Effector memory CD8-positive, alpha-beta T cell (primary cell): ENCODE measurements around the gene SLC1A7.
A peak's percentile ranks its signal among the peaks of the same experiment; 100 is the strongest.

Source experiments
- ATAC-seq: fragments of 150-1000 bp; cut with Tn5 transposase; replicated peaks from 2 replicates; pipeline ENCODE4 v1.10.0; 2021; ENCODE audit warnings: mild to moderate bottlenecking, moderate library complexity
- DNase-seq, 3 experiments: peaks; one replicate each; pipeline ENCODE4 v3.0.0; 2021
- H3K27ac Mint-ChIP-seq, 2 donors: one replicate each; pipeline ENCODE4 v1.8.0; 2022; ENCODE audit warnings: mild to moderate bottlenecking in 2 of 2, mixed read lengths in 2 of 2, moderate library complexity in 2 of 2
- H3K27me3 Mint-ChIP-seq, 2 donors: one replicate each; pipeline ENCODE4 v1.8.0; 2022; ENCODE audit warnings: mixed read lengths in 2 of 2
- H3K36me3 Mint-ChIP-seq: one replicate; pipeline ENCODE4 v1.8.0; 2022; ENCODE audit warnings: mild to moderate bottlenecking, moderate library complexity, mixed read lengths; ENCODE audit not compliant: insufficient read depth
- H3K4me1 Mint-ChIP-seq, 2 donors: one replicate each; pipeline ENCODE4 v1.8.0; 2022; ENCODE audit warnings: low read depth in 2 of 2, mixed read lengths in 2 of 2
- H3K4me3 Mint-ChIP-seq, 2 donors: one replicate each; pipeline ENCODE4 v1.8.0; 2022; ENCODE audit warnings: mild to moderate bottlenecking in 2 of 2, mixed read lengths in 2 of 2, moderate library complexity in 2 of 2
- H3K9me3 Mint-ChIP-seq, 2 donors: one replicate each; pipeline ENCODE4 v1.8.0; 2022; ENCODE audit warnings: mixed read lengths in 2 of 2

Gene SLC1A7

DNA sequence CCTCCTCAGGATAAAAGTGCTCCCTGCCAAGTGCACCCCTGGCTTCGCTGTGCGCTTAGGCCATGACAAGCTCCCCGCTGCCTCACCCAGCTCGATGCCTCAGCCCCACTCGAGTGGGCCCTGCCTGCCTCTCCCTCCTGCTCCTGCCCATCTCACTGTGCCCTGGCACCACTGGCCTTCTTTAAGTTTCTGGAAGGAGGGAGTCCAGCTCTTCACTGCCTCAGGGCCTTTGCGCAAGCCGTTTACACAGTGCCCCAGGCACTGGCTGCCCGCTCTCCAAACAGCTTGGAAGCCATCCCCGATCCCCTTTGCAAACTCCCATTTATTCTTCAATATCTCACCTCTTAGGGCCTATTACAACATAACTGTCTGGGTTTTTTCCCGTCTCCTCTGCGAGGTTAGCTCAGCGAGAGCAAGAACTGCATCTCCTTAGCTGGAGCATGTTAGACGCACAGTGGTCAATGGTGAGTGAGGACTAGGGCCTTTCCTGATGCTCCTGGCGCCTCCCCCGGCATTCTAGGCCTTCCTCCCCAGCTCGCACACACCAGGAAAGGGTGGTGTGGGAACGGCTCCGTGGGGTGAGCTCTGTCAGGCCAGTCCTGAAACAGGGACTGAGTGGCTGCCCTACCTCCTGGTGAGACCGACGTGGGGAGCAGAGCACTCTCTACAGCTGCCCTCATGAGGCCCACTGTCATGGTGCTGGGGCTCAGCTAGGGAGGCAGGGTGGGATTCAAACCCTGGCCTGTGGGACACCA, 48.5 kb downstream of the SLC1A7 start:
- Mint-ChIP-seq H3K27me3 (no peaks in the 10 kb centered on the region), H3K4me3 (no peak overlapping the region), H3K27ac (no peak overlapping the region), H3K9me3 (no peaks in the 10 kb centered on the region), H3K36me3 (peaks cover 4% of the 10 kb centered on the region), H3K4me1 (peaks cover 0 to 2% of the 10 kb centered on the region in 2 donors)
- DNase-seq = no peak
- no peak for ATAC-seq

DNA sequence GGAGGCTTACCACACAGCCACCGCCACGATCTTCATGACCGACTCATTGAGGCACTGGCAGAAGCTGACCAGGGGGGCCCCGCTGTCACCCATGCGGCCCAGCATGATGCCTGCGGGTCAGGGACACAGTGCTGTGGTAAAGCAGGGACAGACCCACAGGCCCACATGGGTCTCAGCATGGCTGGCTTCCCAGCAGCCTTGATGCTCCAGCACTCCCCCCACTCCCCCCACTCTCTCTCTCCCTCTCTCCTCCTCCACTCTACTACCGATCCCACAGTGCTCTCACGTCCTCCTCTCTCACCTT, 49.0 kb downstream of the SLC1A7 start:
- Mint-ChIP-seq H3K4me3 (no peak overlapping the region), H3K9me3 (no peaks in the 10 kb centered on the region), H3K27me3 (no peaks in the 10 kb centered on the region), H3K36me3 (peaks cover 4% of the 10 kb centered on the region), H3K4me1 (peaks cover 0 to 2% of the 10 kb centered on the region in 2 donors), H3K27ac (no peak overlapping the region)
- no peak for DNase-seq
- ATAC-seq = no peak

DNA sequence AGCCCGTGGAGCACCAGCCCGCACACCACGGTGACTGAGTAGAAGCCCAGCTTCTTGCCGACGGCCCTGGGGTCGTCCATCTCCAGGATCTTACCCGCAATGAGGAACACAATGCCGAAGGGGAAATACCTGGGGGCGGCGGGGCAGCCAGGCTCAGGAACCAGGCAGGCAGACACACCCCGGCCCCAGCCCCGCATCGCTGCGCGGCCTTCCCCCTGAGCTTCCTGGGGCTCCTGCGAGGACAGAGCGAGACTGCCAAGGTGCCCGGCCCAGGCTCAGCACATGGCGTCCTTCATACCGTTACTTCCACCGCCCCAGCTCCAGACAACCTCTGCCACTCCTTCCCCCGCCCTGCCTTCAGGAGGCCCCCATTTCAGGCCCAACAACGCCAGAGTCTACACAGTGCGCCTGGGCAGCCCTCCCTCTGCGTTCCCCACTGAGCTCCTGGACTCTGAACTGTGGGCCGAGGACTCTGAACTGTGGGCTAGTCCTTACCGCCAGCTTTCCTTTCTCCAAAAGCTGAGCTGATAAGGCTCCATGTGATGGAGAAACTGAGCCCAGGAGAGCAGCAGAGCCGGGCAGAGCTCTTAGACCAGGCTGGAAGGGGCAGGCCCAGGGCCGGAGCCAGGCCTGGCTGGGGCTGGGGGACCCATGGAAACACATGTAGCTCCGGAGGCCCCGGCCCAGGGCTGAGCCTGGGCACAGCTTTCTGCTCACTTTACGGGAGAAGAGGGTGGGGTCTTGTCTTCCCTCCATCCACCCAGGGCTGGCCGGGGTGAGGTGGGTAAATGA, 49.6 kb downstream of the SLC1A7 start:
- Mint-ChIP-seq H3K4me1 (peaks cover 0 to 2% of the 10 kb centered on the region in 2 donors), H3K27ac (no peak overlapping the region), H3K36me3 (peaks cover 4% of the 10 kb centered on the region), H3K27me3 (no peaks in the 10 kb centered on the region), H3K4me3 (no peak overlapping the region), H3K9me3 (no peaks in the 10 kb centered on the region)
- ATAC-seq (no peak), DNase-seq (no peak)

DNA sequence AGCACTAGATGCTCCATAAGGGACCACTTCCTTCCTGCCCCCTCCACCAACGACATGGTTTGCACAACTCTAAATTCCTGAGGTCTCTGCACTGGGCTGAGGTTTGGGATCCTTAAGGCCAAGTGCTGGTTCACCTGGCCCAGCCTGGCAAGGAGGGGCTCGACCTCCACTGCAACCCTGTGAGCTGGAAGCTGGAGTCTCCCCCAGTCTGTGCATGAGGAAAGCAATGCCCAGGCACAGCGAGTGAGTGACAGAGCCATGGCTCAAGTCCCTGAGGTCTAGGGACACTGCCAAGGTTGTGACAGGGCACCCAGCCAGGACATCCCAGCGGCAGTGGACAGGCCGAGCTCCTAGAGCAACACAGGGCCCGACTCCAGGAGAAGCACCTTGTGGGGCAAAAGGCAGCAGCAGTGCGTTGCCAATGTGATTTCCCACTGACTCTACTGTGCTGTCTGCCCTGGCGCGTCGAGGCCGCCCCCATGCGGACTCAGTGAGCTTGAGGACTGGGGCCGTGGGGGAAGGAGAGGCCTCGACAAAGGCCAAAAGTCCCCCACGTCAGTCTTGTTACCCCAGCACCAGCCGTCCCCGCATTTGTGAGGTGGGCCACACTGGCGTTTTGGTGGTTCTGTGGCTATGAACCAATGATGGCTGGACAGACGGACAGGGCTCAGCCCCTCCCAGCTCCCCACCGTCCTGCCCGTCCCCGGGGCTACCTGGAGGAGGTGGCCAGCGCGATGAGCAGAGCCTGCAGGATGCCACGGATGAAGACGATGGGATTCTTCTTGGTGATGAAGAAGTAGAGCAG, 50.4 kb downstream of the SLC1A7 start:
- H3K36me3 Mint-ChIP-seq = peaks cover 4% of the 10 kb centered on the region
- DNase-seq (no peak), ATAC-seq (no peak)
- H3K27me3 Mint-ChIP-seq = no peaks in the 10 kb centered on the region
- no peak overlapping the region for H3K4me3 Mint-ChIP-seq
- H3K9me3 Mint-ChIP-seq = no peaks in the 10 kb centered on the region
- peaks cover 0 to 2% of the 10 kb centered on the region in 2 donors for H3K4me1 Mint-ChIP-seq
- peak overlapping the region in 1 of 2 donors; percentile 55 for H3K27ac Mint-ChIP-seq

DNA sequence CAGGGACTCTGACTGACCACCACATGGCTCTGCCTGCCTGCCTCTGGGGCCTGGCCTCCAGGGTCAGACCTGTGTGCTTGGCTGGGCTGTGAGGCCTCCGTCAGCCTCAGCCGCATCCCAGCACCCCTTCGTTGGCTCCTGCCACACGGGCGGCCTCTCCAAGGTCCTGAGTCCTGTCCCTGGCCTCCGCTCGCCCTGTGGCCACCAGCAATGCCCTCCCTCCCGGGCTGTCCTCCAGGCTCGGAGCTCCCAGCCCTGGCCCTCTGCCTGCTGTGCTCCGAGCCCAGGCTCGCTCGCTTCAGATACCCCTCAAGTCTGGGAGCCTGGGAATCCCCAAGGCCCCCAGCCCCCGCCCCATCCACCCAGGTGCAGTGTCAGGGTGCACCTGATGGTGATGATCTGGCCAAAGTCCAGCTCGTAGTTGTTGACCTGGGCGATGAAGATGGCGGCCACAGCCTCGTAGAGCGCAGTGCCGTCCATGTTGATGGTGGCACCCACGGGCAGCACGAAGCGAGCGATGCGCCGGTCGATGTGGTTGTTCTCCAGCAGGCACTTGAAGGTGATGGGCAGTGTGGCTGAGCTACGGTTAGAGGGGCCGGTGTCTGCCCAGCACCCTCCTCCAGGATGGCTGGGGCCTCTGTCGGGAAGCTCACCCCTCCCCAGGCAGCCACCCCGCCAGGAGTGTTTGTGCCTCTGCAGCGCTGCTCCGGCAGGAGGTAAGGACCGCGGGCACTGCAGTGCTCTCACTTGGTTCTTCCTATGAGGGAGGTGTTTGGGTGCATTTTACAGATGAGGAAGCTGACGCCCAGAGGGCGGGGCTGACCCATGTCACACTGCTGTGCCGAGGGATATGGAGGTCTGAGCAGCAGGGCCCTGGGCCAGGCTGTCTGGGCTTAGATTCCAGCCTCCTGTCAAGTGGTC, 52.0 kb downstream of the SLC1A7 start:
- peak in 2 of 3 experiments; percentile 7 to 12 for DNase-seq
- Mint-ChIP-seq H3K9me3 (no peaks in the 10 kb centered on the region), H3K27me3 (no peaks in the 10 kb centered on the region), H3K27ac (peak overlapping the region; percentile 20 to 65), H3K4me1 (peaks cover 0 to 2% of the 10 kb centered on the region in 2 donors), H3K4me3 (peak overlapping the region; percentile 47 to 53), H3K36me3 (peaks cover 6% of the 10 kb centered on the region)
- ATAC-seq = peak; percentile 93

DNA sequence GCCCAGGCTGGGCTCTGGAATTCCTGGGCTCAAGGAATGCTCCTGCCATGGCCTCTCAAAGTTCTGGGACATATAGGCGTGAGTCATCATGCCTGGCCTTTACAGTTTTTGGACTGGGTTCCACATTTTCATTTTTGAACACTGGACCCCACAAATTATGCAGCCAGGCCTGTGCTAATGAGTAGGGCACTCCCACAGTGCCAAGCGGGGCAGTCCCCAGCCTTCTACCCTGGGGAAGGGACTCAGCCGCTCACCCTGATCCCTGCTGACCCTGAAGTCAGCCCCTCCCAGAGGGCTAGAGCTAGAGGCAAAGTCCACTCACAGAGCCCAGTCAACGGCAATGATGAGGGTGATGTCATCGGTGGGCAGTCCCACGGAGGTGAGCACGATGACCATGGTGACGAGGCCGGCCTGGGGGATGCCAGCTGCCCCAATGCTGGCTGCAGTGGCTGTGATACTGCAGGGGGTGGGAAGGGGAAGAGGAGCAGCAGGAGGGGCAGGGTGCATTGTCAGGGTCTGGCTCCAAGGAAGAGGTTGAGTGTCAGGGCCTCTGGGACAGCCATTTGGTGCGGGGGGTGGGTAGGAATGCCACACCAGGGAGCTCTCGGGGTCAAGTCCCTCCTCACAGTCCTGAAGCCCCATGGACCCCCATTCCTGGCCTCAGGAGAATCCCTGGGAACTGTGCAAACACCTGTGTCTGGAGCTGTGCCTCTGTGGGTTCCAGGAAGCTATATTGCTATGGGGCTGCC, 52.8 kb downstream of the SLC1A7 start:
- Mint-ChIP-seq H3K27me3 (no peaks in the 10 kb centered on the region), H3K4me1 (peaks cover 5 to 7% of the 10 kb centered on the region in 2 donors), H3K27ac (peak overlapping the region in 1 of 2 donors; percentile 65), H3K4me3 (peak overlapping the region; percentile 15 to 65), H3K9me3 (no peaks in the 10 kb centered on the region), H3K36me3 (peaks cover 12% of the 10 kb centered on the region)
- DNase-seq (no peak), ATAC-seq (no peak)

DNA sequence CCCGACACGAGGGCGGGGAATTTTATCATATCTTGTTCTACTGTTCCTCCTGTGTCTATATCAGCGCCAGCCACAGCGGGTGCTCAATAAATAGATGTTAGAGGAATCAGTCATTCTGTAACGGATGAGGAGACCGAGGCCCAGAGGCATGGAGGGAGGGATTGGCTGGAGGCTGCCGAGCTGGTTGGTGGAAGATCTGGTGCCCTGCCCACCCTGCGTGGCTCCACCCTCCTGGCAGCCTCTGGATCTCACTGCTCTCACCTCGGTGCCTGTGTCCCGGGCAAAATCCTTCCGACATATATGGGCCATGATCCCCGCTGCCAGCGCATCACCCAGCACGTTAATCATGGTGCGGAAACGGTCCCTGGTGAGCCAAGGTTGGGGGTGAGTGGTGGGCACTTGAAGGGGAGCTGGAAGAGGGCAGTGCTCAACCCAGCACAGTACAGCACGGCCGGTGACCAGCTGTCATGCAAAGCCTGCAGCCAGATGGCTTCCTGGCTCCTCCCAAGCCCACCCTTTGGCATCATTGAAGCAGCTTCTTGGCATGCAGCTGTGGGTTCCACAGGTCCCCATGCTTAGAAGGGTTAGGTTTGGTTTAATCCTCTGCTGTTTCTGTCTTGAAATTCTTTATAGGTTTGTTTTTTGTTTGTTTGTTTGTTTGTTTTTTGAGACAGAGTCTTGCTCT, 53.7 kb downstream of the SLC1A7 start:
- ATAC-seq = no peak
- no peak for DNase-seq
- Mint-ChIP-seq H3K27me3 (no peaks in the 10 kb centered on the region), H3K27ac (no peak overlapping the region), H3K4me1 (peaks cover 11 to 13% of the 10 kb centered on the region in 2 donors), H3K4me3 (peak overlapping the region in 1 of 2 donors; percentile 21), H3K9me3 (no peaks in the 10 kb centered on the region), H3K36me3 (peaks cover 14% of the 10 kb centered on the region)

DNA sequence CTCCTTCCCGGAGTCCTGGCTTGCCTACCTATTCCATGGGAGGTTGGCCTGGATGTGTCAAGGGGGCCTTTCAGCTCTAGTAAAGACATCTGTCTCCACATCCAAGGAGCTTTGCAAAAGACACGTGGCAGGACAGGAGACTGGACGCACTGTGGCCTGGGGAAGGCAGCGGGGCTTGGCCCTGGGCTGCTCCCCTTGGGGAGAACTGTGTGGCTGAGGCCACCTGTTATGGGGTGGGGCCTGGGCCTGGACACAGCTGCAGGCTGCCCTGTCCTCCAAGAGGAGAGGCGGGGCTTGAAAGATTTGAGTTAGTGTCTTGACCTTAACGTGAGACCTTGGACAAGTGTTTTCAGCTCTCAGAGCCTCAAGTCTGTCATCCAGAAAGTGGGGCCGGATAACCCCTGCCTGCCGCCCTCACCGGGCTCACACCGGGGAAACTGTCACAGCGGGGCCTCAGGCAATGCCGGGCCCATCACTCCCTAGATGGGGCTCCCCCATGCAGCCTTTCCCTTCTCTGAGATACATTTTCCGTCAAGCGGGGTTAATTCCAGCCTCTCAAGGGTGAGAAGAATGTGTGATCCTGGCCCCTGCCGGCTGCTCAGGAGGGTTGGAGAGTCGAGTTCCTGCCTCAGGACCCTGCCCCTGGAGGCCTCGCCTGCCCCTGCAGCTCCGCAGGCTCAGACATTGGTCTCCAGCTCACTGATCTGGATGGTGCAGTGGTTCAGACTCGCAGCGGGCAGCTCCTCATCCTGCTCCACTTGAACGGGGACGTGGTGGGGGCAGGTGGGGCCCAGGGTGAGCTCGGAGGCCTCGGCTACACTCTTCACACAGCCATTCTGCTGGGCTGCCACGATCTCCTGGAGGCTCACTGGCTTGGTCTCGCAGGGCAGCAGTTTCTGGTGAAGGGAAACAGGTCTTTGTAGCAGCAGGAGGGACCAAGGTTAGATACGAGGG, 54.8 kb downstream of the SLC1A7 start:
- Mint-ChIP-seq H3K4me3 (no peak overlapping the region), H3K36me3 (peaks cover 10% of the 10 kb centered on the region), H3K4me1 (peaks cover 22 to 23% of the 10 kb centered on the region in 2 donors), H3K9me3 (no peaks in the 10 kb centered on the region), H3K27me3 (no peaks in the 10 kb centered on the region), H3K27ac (no peak overlapping the region)
- no peak for ATAC-seq
- DNase-seq = no peak

DNA sequence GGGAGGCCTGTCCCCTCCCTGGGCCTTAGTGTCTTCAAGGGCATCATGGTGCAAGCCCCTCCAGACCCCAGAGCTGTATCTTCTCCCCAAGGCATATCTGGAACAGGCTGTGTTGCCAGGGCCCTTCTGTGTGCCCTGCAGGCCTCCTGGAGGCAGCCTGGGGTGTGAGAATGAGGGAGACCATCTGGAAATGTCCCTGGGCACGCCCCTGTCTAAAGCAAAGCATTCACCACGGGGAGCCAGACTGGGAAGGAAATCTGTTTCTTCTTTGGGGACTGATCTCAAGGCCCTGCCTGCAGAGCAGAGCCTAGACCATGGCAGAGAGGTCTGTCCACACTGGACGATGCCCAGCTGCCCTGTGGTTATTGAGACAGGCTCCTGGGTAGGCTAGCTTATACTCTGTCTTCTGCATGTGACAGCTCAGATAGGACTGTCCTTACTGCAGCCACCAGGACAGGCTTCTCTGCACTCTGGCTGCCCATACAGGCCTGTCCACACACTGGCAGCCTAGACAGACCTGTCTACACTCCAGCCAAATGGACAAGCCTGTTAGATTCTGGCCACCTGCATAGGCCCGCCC, 55.9 kb downstream of the SLC1A7 start:
- Mint-ChIP-seq H3K36me3 (peaks cover 10% of the 10 kb centered on the region), H3K9me3 (no peaks in the 10 kb centered on the region), H3K27ac (no peak overlapping the region), H3K4me1 (peaks cover 24 to 26% of the 10 kb centered on the region in 2 donors), H3K27me3 (no peaks in the 10 kb centered on the region), H3K4me3 (no peak overlapping the region)
- ATAC-seq (no peak), DNase-seq (no peak)

DNA sequence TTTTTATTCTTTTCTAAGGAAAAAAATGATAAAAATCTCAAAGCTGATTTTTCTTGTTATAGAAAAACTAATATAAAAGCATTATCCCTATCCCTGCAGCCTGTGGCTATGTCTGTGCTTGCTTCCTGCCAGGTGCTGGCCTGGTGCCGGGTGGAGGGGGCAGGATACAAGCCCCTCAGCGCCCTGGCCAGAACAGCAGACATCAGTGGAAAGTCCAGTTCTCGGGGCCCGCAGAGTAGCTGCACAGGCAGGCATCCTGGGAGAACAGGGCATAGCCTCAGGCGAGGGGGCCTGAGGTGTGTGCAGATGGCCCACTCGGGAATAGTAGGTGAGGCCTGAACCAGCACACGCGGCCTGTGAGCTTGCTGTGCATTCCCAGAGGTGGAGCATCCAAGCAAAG, 57.0 kb downstream of the SLC1A7 start:
- Mint-ChIP-seq H3K4me1 (peaks cover 21 to 26% of the 10 kb centered on the region in 2 donors), H3K27me3 (no peaks in the 10 kb centered on the region), H3K27ac (peak overlapping the region; percentile 36 to 70), H3K36me3 (peaks cover 10% of the 10 kb centered on the region), H3K9me3 (no peaks in the 10 kb centered on the region), H3K4me3 (no peak overlapping the region)
- ATAC-seq (no peak), DNase-seq (no peak)

DNA sequence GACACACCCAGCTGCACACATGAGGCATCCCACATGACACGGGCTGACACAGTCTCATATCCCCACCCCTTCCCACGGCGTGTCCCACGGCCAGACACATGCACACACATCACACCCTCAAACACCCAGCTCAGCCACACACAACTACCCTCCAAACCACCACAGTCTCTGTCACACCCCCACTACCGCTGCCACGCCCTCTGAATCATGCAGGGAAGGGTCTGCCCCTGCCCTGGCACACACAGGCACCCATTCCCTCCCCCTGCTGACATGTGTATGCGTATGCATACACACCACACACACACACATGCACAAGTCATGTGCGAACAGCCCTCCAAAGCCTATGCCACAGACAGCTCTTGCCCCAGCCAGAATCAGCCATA, 57.9 kb downstream of the SLC1A7 start:
- H3K4me3 Mint-ChIP-seq = peak overlapping the region; percentile 11 to 30
- no peaks in the 10 kb centered on the region for H3K27me3 Mint-ChIP-seq
- peaks cover 21 to 26% of the 10 kb centered on the region in 2 donors for H3K4me1 Mint-ChIP-seq
- H3K36me3 Mint-ChIP-seq = peaks cover 10% of the 10 kb centered on the region
- no peaks in the 10 kb centered on the region for H3K9me3 Mint-ChIP-seq
- peak; percentile 90 for ATAC-seq
- peak overlapping the region; percentile 70 to 83 for H3K27ac Mint-ChIP-seq
- peak; percentile 23 to 34 (median 25) for DNase-seq
